K562 (cell line): ENCODE results near the gene SLC35B4. TPM values are rescaled to one million over a fixed set of nuclear protein-coding genes. Genes with fewer than 3 reads are reported as not detected.

Experiments used
- ARID3A ChIP-seq: IDR thresholded peaks from 2 replicates; pipeline ENCODE4 v1.6.1; 2012; ENCODE audit warnings: low read depth, low read length, improper control_type of control experiment, borderline replicate concordance
- ASH1L ChIP-seq: fragments of 450-650 bp; IDR thresholded peaks from 2 replicates; pipeline ENCODE4 v1.6.1; 2018; ENCODE audit warnings: borderline replicate concordance, mild to moderate bottlenecking, low read depth; ENCODE audit not compliant: partially characterized antibody
- BRD9 ChIP-seq: fragments of 450-650 bp; IDR thresholded peaks from 2 replicates; pipeline ENCODE4 v1.6.1; 2018; ENCODE audit warnings: low read depth; ENCODE audit not compliant: partially characterized antibody
- CBX2 ChIP-seq: fragments of 200-600 bp; sonication (generic); IDR thresholded peaks from one replicate; pipeline ENCODE4 v1.6.1; 2012; ENCODE audit warnings: mild to moderate bottlenecking, low read length, inconsistent platforms; ENCODE audit not compliant: insufficient read depth, poor library complexity, severe bottlenecking
- ERF ChIP-seq: fragments of 450-650 bp; formaldehyde crosslinking; IDR thresholded peaks from 2 replicates; pipeline ENCODE4 v1.4.0; 2020; ENCODE audit warnings: mild to moderate bottlenecking, mixed read lengths
- ESRRA ChIP-seq: fragments of 450-650 bp; IDR thresholded peaks from 2 replicates; pipeline ENCODE4 v1.6.1; 2014; ENCODE audit warnings: low read depth, mild to moderate bottlenecking, moderate library complexity, borderline replicate concordance
- HEY1 ChIP-seq: fragments of 250-450 bp; sonication (Bioruptor Pico); IDR thresholded peaks from 2 replicates; pipeline ENCODE4 v1.5.0; 2020; ENCODE audit warnings: mild to moderate bottlenecking, moderate library complexity, borderline replicate concordance
- MAFF ChIP-seq: IDR thresholded peaks from 2 replicates; pipeline ENCODE4 v1.6.1; 2012; ENCODE audit warnings: low read length, improper control_type of control experiment
- MECOM ChIP-seq: fragments of 250-450 bp; sonication (Bioruptor Pico); IDR thresholded peaks from 2 replicates; pipeline ENCODE4 v1.8.0; 2022; ENCODE audit warnings: inconsistent platforms
- MTA2 ChIP-seq: fragments of 450-650 bp; IDR thresholded peaks from 2 replicates; pipeline ENCODE4 v1.6.1; 2016; ENCODE audit warnings: low read depth
- NFE2 ChIP-seq: IDR thresholded peaks from 2 replicates; pipeline ENCODE4 v1.6.1; 2014; ENCODE audit warnings: antibody characterized with exemption, low read depth
- NFXL1 ChIP-seq: fragments of 450-650 bp; formaldehyde crosslinking; IDR thresholded peaks from 2 replicates; pipeline ENCODE4 v1.4.0; 2021; ENCODE audit warnings: mild to moderate bottlenecking
- NFYB ChIP-seq: IDR thresholded peaks from 2 replicates; pipeline ENCODE4 v1.6.1; 2011; ENCODE audit warnings: mild to moderate bottlenecking, moderate library complexity; ENCODE audit not compliant: insufficient read length; ENCODE audit errors: extremely low read depth
- NR0B1 ChIP-seq: fragments of 450-650 bp; IDR thresholded peaks from one replicate; pipeline ENCODE4 v1.6.1; 2018; ENCODE audit warnings: mild to moderate bottlenecking, moderate library complexity; ENCODE audit not compliant: partially characterized antibody
- RBM39 ChIP-seq: fragments of 200-400 bp; formaldehyde crosslinking; optimal IDR thresholded peaks from 2 replicates; pipeline ENCODE3; 2018; ENCODE audit warnings: low read depth, low read length
- SAFB ChIP-seq: fragments of 200-400 bp; formaldehyde crosslinking; IDR thresholded peaks from 2 replicates; pipeline ENCODE4 v1.6.1; 2017; ENCODE audit warnings: low read depth, low read length, borderline replicate concordance
- TCF7 ChIP-seq: sonication (generic); IDR thresholded peaks from 2 replicates; pipeline ENCODE4 v1.6.1; 2016; ENCODE audit warnings: antibody characterized with exemption, borderline replicate concordance
- U2AF2 ChIP-seq: fragments of 200-400 bp; formaldehyde crosslinking; optimal IDR thresholded peaks from 2 replicates; pipeline ENCODE3; 2017; ENCODE audit warnings: low read depth, mild to moderate bottlenecking, low read length
- UBTF ChIP-seq, 2 experiments: IDR thresholded peaks; 2 replicates each; pipeline ENCODE4 v1.6.1; 2012; ENCODE audit warnings: improper control_type of control experiment in 2 of 2, low read depth in 2 of 2, low read length in 2 of 2, borderline replicate concordance in 1 of 2
- ZKSCAN3 ChIP-seq: fragments of 250-450 bp; sonication (Bioruptor Pico); IDR thresholded peaks from 2 replicates; pipeline ENCODE4 v1.4.0; 2020
- ZNF277 ChIP-seq: fragments of 250-450 bp; sonication (Bioruptor Pico); IDR thresholded peaks from 2 replicates; pipeline ENCODE4 v1.8.0; 2022; ENCODE audit warnings: inconsistent platforms, mild to moderate bottlenecking, moderate library complexity, borderline replicate concordance
- polyA plus RNA-seq, 8 experiments: library from polyadenylated mRNA; depleted of rRNA in 4 of 8; stranded (reverse) in 5 of 8; unstranded in 3 of 8; fragments of >200 nt; fragmentation: Nextera tagmentation in 2 of 8; fragmentation: Illumina TruSeq in 1 of 8; extraction: Ambion mirVana in 2 of 8; extraction: Trizol in 1 of 8; gene quantifications; 2 replicates each; pipeline versions ENCODE4 v1.2.1 to v1.2.3, GENCODE V29; 2011 to 2014; ENCODE audit warnings: inconsistent platforms in 1 of 8, missing spikeins in 1 of 8
- total RNA-seq, 7 experiments: library from RNA; depleted of rRNA in 6 of 7; stranded (reverse); fragments of >200 nt in 6 of 7; fragmentation: Illumina TruSeq in 2 of 7; extraction: Trizol in 2 of 7; gene quantifications; 2 replicates each; pipeline versions ENCODE4 v1.2.1 to v1.2.3, GENCODE V29; 2011 to 2021; ENCODE audit warnings: low replicate concordance in 1 of 7

Gene SLC35B4
- total and polyA plus RNA-seq, 9 of the 15 experiments (the other 6 are each of a cell fraction or from before 2014, with no cell fraction given): 6.1 to 34.9 (median 17.6) TPM

- no peak for TF ChIP-seq UBTF (IDR thresholded peaks at IDR 0.05; ENCODE audit: borderline replicate concordance in 1 of 2, low read depth in 2 of 2, low read length in 2 of 2)
- TF ChIP-seq U2AF2: no peak
- 0 out of 2 replicates have a peak, but pooled peaks have one; percentile 25 for TF ChIP-seq NFXL1 (CRISPR knock-in tag)
- TF ChIP-seq NFE2: 0 out of 2 replicates have a peak, but pooled peaks have one; percentile 14
- no peak for TF ChIP-seq ZNF277 (CRISPR knock-in tag)
- no peak for TF ChIP-seq SAFB
- TF ChIP-seq ASH1L: no peak
- TF ChIP-seq ESRRA: no peak
- peak; percentile 76; the same call in 1 of the 2 replicates for TF ChIP-seq ERF (CRISPR knock-in tag)
- TF ChIP-seq MAFF: no peak
- no peak for TF ChIP-seq NFYB
- TF ChIP-seq BRD9: no peak
- TF ChIP-seq MECOM (CRISPR knock-in tag): no peak
- no peak for TF ChIP-seq RBM39
- TF ChIP-seq ZKSCAN3 (CRISPR knock-in tag): no peak
- peak; percentile 28; the same call in 1 of the 2 replicates for TF ChIP-seq HEY1 (CRISPR knock-in tag)
- TF ChIP-seq MTA2: peak; percentile 78
- no peak for TF ChIP-seq NR0B1
- no peak for TF ChIP-seq ARID3A
- no peak for TF ChIP-seq CBX2
- TF ChIP-seq TCF7: peak; percentile 91; the same call in 1 of the 2 replicates
Measured at GRCh38 chr7:134359787-134360432, 43.2 kb upstream of the SLC35B4 start (continued).
